ENCODE measurements around the gene PCGF1.

DNA sequence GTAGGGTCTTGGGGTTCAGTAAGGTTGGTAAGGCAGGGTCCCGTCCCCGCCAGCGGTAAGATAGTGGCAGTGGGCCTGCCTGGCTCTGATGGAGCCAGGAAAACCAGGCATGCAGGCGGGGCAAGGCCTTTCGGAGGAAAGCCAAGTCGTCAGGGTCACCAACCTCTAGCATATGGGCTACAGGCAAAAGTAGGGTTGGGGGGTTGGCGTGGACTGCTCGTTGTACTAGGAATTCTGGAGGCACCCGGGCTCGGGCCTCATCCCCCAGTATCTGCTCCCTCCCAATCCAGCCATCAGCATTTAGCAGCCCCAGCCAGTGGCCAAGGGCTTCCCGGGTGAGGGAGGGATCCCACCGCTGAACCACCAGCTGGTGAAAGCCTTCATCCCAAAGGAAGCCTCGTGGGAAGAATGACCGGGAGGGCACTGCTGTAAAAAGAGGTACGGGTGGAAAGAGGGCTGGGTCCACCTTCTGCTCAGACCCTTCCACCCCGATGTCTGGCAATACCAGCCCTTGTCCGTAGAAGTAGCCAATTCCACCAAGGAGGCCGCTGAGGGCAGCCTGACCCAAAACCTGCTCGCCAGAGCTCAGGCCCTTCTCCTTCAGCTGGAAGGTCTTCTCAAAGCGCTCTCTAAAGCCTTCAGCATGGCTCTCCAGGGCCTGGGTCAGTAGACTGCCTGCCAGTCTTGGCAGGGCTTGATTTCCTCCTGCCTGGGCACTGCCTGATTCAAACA, 45.3 kb downstream of the PCGF1 start:
- no peak for TF ChIP-seq SIN3A (IDR thresholded peaks at IDR 0.05; ENCODE audit: borderline replicate concordance, insufficient read depth, low read length)
- TF ChIP-seq POLR2AphosphoS5 (IDR thresholded peaks at IDR 0.05; ENCODE audit: low read depth, low read length): no peak
- no peak for TF ChIP-seq REST (IDR thresholded peaks at IDR 0.05; ENCODE audit: insufficient read depth in 1 of 2, low read depth in 2 of 2, low read length in 2 of 2)
